DND-41 (cell line): Measurements from ENCODE around the gene ETS2.

Experiments
- CTCF ChIP-seq: IDR thresholded peaks from 2 replicates; pipeline ENCODE4 v1.5.1; 2012; ENCODE audit warnings: borderline replicate concordance, low read length, moderate library complexity, mild to moderate bottlenecking; ENCODE audit not compliant: poor library complexity, severe bottlenecking; ENCODE audit errors: extremely low read depth
- EZH2 ChIP-seq: IDR thresholded peaks from 3 replicates; pipeline ENCODE4 v1.6.1; 2012; ENCODE audit warnings: borderline replicate concordance, low read depth, mild to moderate bottlenecking, moderate library complexity, low read length, inconsistent platforms; ENCODE audit not compliant: severe bottlenecking

DNA sequence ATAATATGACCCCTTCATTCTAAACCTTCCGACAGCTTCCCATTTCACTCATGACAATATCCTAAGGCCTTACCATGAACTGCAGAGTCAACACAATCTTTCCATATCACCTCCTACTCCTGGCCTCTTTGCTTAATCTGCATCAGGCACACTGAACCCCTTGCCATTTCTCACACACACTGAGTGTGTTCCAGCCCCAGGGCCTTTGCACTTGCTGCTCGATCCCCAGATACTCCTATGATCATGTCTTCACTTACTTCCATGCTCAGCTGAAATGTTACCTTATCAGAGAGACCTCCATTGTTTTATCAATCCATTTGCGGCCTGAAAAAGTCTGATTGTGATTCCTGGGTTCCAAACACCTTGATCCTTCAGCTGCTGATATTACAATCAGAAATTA, 47.0 kb downstream of the ETS2 start:
- TF ChIP-seq CTCF (no peak), EZH2 (no peak)
